Colonic mucosa (tissue), 4 donors: ENCODE results near the gene ASB16. TPM values are rescaled to one million over a fixed set of nuclear protein-coding genes. Genes with fewer than 3 reads are reported as not detected.
"Not testable (repeated sequence)": the region's sequence is repeated elsewhere in the genome, so short reads cannot be mapped to it uniquely, and the experiment has no call there.

Experiments used
- DNase-seq: peaks from one replicate; pipeline ENCODE4 v3.0.0-alpha.2; 2020
- H3K27ac ChIP-seq: fragments of 200-600 bp; one replicate; pipeline ENCODE4 v1.8.0; 2021
- H3K27me3 ChIP-seq: fragments of 200-600 bp; one replicate; pipeline ENCODE4 v1.8.0; 2021
- H3K36me3 ChIP-seq: fragments of 200-600 bp; one replicate; pipeline ENCODE4 v1.8.0; 2021
- H3K4me1 ChIP-seq: fragments of 200-600 bp; one replicate; pipeline ENCODE4 v1.8.0; 2021; ENCODE audit warnings: mild to moderate bottlenecking
- H3K4me3 ChIP-seq: fragments of 200-600 bp; one replicate; pipeline ENCODE4 v1.8.0; 2021
- H3K9ac ChIP-seq, 2 donors: one replicate each; pipeline ENCODE4 v1.7.0; 2013; ENCODE audit warnings: control low read depth in 2 of 2, low read depth in 2 of 2, low read length in 2 of 2
- H3K9me3 ChIP-seq: fragments of 200-600 bp; one replicate; pipeline ENCODE4 v1.8.0; 2021
- intact Hi-C: fragments of 100-400 bp; cut with DNase I; formaldehyde crosslinking; loops from one replicate; pipeline ENCODE4 v1.14.1; 2022
- total RNA-seq, 2 donors: library from RNA; stranded (reverse); fragmentation: NEBNext Ultra II Directional in 1 of 2; extraction: Animal tissue kit (Norgen Biotek cat#: 25700) in 1 of 2; gene quantifications; one replicate each; pipeline ENCODE4 v1.2.1, GENCODE V29; 2021
- TF ChIP-seq, protein P1 (sequence below): fragments of 200-600 bp; IDR thresholded peaks from one replicate; pipeline ENCODE4 v1.8.0; 2022; ENCODE audit warnings: antibody characterized with exemption, mild to moderate bottlenecking
- donor health status: healthy.
- donor health status: DM: no; HTN: no; CAD: no.
- donor health status: DM: no; HTN: no; CAD: no.

Gene ASB16
- total RNA-seq, 2 donors from 2014 or later, result 0.32 TPM; not detected in 1

DNA sequence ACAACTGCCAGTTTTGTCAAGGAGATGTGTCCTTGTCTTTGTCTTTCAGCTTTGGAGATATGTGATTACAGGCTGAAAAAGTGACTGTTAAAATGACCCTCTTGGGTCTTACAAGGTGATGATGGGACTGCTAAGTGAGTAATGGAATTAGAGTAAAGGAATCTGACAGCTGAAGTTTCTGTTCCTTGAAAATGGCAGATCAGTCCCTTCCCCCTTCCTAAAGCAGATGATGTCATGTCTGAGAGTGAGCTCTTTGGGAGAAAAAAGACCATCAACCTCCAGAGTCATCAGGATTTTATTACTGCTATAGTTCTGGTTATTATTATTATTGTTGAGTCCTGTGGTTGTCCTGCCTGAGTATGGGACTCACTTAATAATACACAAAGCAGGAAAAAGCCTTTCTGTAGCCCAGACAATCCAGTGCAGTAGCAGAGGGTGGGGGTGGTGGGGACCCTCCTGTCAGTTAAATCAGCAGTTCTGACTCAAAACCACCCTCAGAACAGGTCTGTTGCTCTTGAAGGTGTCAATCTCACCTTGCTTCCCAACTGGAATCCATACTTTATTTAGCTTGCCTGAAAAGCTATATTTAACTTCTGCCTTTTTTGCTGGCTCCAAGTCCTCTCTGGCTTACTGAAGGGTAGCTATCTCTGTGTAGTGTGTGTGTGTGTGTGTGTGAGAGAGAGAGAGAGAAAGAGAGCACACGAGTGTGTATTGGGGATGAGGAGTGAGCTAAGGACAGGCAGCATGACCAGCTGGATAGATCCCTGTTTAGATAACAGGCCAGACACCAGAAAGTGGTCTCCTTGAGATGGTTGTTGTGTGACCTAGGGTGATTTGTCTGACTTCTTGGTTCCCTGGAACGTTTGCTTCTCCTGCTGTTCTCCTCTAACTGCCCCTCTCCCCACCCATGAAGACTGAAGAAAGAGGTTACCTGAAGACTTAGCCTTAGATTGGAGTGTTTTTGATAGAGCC, 23.8 kb upstream of the ASB16 start:
- Histone ChIP-seq H3K9me3 (no peaks in the 10 kb centered on the region), H3K9ac (no peak overlapping the region), H3K4me1 (no peaks in the 10 kb centered on the region), H3K36me3 (no peaks in the 10 kb centered on the region), H3K27ac (no peak overlapping the region), H3K4me3 (no peak overlapping the region), H3K27me3 (no peaks in the 10 kb centered on the region)
- TF ChIP-seq, protein P1, sequence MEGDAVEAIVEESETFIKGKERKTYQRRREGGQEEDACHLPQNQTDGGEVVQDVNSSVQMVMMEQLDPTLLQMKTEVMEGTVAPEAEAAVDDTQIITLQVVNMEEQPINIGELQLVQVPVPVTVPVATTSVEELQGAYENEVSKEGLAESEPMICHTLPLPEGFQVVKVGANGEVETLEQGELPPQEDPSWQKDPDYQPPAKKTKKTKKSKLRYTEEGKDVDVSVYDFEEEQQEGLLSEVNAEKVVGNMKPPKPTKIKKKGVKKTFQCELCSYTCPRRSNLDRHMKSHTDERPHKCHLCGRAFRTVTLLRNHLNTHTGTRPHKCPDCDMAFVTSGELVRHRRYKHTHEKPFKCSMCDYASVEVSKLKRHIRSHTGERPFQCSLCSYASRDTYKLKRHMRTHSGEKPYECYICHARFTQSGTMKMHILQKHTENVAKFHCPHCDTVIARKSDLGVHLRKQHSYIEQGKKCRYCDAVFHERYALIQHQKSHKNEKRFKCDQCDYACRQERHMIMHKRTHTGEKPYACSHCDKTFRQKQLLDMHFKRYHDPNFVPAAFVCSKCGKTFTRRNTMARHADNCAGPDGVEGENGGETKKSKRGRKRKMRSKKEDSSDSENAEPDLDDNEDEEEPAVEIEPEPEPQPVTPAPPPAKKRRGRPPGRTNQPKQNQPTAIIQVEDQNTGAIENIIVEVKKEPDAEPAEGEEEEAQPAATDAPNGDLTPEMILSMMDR, result no peak
- intact Hi-C loops, result no loop called here
- no peak for DNase-seq

DNA sequence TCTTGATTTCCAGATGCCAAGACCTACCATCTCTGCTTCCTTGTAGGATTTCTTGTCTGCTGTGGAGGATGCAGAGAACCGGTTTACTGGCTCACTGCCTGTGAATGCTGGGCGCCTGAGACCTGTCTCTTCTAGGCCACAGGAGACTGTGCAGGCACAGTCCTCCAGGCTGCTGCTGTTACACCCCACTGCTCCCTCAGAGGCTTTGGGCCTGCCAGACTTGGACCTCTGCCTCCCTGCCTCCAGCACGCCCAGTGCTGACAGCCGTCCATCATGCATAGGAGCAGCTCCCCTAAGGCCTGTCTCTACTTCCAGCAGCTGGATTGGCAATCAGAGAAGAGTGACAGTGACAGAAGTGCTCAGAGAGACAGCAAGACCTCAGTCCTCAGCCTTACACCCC, 22.7 kb upstream of the ASB16 start:
- DNase-seq, result no peak
- intact Hi-C loops, result no loop called here
- Histone ChIP-seq H3K27ac (no peak overlapping the region), H3K36me3 (no peaks in the 10 kb centered on the region), H3K4me1 (no peaks in the 10 kb centered on the region), H3K4me3 (no peak overlapping the region), H3K9ac (no peak overlapping the region), H3K9me3 (no peaks in the 10 kb centered on the region), H3K27me3 (no peaks in the 10 kb centered on the region)
- TF ChIP-seq, protein P1, result no peak

- H3K36me3 ChIP-seq, H3K27me3 ChIP-seq, DNase-seq, H3K27ac ChIP-seq, H3K9me3 ChIP-seq, H3K9ac ChIP-seq, H3K4me1 ChIP-seq, H3K4me3 ChIP-seq, intact Hi-C loops: not testable (repeated sequence)
Observed at GRCh38 chr17:44149066-44149465, 21.4 kb upstream of the ASB16 start.

GRCh38 chr17:44149750-44150329, 20.7 kb upstream of the ASB16 start:
- H3K36me3 ChIP-seq, result no peaks in the 10 kb centered on the region
- H3K27me3 ChIP-seq, result no peaks in the 10 kb centered on the region

DNA sequence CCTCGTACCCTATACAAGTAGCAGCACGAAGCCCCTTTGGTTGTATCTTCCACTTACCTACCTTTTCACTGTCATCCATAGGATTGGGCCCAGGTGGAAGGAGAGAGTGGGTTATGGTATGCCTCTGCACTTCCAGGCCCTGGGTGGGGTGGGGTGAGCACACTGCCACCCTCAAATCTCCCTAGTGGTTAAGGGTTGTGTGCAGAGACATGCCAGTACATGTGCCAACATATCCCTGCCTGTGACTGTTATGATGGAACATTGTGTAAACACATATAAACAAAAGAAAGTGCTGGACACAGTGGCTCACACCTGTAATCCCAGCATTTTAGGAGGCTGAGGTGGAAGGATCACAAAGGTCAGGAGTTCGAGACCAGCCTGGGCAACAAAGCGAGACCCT, 17.6 kb upstream of the ASB16 start:
- Histone ChIP-seq H3K9ac (no peak overlapping the region), H3K4me1 (no peaks in the 10 kb centered on the region), H3K9me3 (no peaks in the 10 kb centered on the region), H3K27me3 (no peaks in the 10 kb centered on the region), H3K4me3 (no peak overlapping the region), H3K36me3 (no peaks in the 10 kb centered on the region), H3K27ac (no peak overlapping the region)
- intact Hi-C loops, result no loop called here
- no peak for DNase-seq
- TF ChIP-seq, protein P1, result no peak

More at GRCh38 chr17:44149750-44150329, 20.7 kb upstream of the ASB16 start:
- H3K4me1 ChIP-seq, result no peaks in the 10 kb centered on the region
- TF ChIP-seq, protein P1, result no peak
- intact Hi-C loops, result no loop called here
- no peak for DNase-seq
- H3K4me3 ChIP-seq, result no peak overlapping the region
- no peak overlapping the region for H3K9ac ChIP-seq
- no peaks in the 10 kb centered on the region for H3K9me3 ChIP-seq
- no peak overlapping the region for H3K27ac ChIP-seq

DNA sequence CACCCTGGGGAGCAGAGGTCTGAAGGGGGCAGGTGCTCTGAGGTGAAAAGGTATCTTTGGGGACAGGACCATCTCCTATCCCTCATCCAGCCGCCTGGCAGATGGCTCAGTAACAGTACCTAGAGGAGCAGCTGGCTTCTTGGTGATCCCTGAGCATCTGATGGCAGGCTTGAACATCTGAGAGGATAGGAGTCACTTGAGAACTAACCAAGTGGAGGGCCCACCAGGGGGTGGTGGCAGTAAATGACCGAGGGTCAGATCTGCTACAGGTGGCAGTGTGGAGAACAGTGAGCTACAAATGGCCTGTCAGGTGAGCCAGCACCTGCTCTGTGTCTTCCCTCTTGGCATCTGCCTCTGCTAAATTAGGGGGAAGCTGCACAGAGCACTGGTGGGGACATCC, 15.0 kb upstream of the ASB16 start:
- no peaks in the 10 kb centered on the region for H3K4me1 ChIP-seq
- H3K9ac ChIP-seq, result no peak overlapping the region
- H3K27me3 ChIP-seq, result no peaks in the 10 kb centered on the region
- no peak overlapping the region for H3K27ac ChIP-seq
- no peak for DNase-seq
- H3K4me3 ChIP-seq, result no peak overlapping the region
- H3K9me3 ChIP-seq, result no peaks in the 10 kb centered on the region
- H3K36me3 ChIP-seq, result no peaks in the 10 kb centered on the region
- TF ChIP-seq, protein P1, result no peak
- intact Hi-C loops, result no loop called here
